DMS153 (cell line): ENCODE measurements around the gene CASP6.
A peak's percentile ranks its signal among the peaks of the same experiment; 100 is the strongest.

ENCODE experiments used
- DNase-seq: peaks from one replicate; lab custom pipeline; 2025; lab: John Stamatoyannopoulos, UW

CASP6 gene

GRCh38 chr4:109671350-109671749 is 31.9 kb downstream of the CASP6 start:
- no peak for DNase-seq

DNA sequence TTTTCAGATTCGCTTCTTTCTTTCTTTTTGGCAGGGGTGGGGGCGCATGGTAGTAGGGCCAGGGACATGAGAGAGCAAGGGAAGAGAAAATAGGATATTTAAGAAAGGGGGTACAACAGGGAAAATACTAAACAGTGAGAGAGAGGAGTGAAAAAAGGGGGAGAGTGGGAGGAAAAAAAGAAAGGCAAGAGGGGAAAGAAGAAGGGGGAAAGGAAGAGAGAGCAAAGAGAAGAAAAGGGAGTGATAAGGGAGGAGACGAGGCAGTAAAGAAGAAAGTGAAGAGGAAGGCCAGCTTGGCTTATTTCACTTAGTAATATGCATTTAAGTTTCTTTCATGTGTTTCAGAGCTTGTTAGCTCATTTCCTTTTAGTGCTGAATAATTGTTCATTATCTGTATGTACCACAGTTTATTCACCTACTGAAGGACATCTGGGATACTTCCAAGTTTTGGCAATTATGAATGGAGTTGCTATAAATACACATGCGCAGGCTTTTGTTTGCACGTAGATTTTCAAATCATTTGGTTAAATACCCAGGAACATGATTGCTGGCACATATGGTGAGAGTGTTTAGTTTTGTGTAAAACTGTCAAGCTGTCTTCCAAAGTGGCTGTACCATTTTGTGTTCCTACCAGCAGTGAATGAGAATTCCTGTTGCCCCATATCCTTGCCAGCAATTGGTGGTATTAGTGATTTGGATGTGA is 37.3 kb downstream of the CASP6 start:
- peak; percentile 62 for DNase-seq

DNA sequence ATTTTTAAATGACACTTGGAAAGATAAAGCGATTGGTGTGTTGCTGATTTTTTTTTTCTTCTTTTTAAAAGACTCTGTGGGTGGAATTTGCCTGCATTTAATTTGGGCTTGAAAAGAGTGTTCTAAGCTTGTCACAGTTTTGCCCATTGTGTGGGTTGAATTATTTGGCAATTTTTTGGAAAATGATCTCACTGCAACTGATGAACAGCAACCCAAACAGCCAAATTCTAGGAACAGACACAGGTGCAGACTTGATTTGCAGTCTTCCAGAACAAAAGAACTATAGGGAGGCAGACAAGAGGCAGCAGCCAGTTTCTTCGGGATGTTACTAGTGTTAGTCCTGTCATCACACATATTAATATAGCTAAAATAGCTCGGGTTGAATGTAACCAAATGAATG is 40.5 kb downstream of the CASP6 start:
- DNase-seq, result no peak

DNA sequence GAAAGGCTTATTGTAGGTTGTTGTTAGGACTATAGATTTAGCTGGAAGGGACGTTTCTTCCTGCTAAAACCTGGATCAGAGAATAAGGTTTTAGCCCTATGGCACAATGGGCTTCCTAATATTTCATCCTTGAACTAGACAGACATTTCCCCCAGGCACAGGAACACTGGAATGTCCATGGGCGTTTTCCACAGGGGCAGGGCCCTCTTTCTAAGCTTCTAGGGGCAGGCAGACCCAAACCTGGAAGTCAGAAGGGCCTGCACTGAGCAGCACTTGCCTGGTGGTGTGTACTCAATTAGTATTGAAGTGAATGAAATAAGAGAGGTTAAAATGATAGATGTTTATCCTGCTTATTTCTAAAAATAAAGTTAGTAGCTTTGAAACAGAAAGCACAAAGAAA is 41.1 kb downstream of the CASP6 start:
- DNase-seq, result no peak

DNA sequence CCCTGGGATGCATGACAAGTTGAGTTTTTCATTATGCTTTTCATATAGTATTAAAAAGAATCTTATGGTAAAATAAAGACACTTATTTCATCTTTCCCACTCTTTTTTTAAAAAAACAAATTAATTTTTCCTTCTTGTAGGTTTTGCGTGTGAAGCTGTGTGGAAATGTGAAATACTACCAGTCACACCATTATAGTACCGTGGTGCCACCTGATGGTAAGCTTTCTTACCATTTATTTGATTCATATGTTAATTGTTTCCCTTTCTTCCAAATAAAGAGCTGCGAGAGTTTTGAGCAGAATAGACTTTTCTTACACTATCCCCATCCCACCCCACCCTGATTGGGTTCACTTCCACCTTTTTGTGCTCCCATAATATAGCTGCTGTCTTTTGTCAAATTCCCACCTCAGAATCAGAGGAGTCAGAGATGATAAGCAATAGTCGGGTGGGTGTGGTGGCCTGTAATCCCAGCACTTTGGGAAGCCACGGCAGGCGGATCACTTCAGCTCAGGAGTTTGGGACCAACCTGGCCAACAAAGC is 44.3 kb downstream of the CASP6 start:
- no peak for DNase-seq

DNA sequence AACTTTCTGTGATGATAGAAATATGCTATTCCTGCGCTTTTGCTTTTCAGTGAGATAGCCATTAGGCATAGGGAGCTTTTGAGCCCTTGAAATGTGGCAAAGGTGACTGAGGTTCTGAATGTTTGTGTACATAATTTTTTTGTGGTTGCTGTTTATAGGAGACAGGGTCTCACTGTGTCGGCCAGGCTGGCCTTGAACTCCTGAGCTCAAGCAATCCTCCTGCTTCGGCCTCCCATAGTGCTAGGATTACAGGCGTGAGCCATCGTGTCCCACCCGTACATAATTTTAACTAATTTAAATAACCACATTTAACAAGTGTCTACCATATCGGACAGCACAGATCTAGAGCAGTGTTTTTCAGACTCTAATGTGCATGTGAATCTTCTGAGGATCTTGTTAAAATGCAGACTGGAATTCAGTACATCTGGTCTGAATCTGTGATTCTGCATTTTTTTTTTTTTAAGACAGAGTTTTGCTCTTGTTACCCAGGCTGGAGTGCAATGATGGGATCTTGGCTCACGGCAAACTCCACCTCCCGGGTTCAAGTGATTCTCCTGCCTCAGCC is 45.3 kb downstream of the CASP6 start:
- DNase-seq, result no peak

DNA sequence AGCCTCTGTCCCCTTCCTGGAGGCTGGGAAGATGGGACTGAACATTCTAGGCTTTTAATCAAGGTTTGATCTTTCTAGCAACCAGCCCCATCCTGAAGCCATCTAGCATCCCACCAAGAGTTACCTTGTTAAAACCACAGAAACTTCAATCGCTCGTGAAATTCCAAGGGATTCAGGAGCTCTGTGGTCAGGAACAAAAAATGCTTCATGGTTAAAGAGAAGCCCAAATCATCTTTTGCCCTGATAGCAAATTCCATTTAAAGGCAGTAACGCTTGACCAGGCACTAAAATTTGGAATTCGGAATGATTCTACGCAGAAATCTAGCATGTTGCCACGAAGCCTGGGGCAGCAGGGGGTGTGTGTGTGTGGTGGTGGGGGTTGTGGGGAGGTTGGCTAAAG is 47.8 kb downstream of the CASP6 start:
- DNase-seq, result no peak

- DNase-seq, result no peak
Measured at GRCh38 chr4:109649872-109650271, 53.4 kb downstream of the CASP6 start.

DNA sequence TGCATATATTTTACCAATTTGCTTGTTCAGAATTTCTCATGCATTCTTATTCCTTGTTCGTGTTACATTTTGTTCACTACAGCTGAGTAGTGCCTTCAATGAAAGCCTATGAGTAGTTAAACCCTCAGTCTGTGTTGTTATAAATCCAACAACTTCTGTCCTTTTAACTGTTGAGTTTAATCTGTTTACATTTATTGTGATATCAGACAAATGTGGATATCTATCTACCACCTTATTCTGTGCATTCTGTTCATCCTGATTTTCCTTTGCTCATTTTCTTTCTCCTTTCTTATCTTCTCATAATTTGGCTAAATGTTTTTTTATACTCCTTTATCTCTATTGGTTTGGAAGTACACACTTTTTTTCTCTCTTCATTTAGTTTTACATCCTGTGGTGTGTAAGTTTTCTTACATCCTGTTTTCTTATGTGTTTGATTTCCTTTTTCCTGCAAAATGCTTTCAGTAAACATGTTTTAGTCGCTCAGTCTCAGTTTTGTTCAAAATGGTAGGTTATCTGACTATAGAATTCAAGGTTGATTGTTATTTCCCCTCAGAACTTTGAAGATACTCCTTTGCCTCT is 54.2 kb downstream of the CASP6 start:
- no peak for DNase-seq

DNA sequence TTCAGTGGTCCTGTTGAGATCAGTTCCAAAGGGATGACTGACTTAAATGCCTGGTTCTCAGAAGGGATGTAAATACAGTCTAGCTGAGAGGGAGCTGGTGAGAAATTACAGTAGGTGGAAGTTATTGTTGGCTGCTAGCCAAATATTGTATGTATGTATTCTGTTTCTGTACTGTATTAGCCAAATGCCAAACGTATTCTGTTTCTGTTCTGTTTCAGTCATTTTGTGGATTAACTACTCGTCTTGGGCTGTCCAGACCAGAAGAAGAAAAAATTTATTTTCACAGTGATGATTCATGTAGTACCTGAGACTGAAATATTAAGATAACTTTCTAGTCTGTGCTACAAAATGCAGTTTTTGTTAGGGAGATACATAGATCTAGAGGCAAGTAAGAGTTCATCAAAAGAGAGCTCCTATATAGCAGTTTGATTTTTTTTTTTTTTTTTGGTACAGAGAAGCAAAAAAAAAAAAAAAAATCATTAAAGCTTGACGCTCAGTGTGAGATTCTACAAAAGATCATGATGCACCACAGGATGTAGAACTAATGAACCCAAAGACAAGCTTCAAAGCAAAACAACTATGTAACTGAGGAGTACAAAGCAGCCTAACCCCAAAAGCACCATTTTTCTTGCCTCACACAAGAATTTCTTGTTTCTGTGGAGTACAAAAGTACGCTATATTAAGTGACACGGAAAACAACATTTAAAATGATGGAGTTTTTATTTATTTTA is 54.8 kb downstream of the CASP6 start:
- DNase-seq, result no peak

- DNase-seq, result no peak
Measured at GRCh38 chr4:109645874-109646710, 57.2 kb downstream of the CASP6 start.

- no peak for DNase-seq
Measured at GRCh38 chr4:109640644-109641043, 62.6 kb downstream of the CASP6 start.
